ENCODE measurements around the gene SMOC2.

SMOC2 gene

GRCh38 chr6:168407842-168408241 lies 33.1 kb upstream of the SMOC2 start:
- no peaks in the 10 kb centered on the region for H3K4me1 ChIP-seq (ENCODE audit: control insufficient read depth in 5 of 5, insufficient read depth in 5 of 5, low read length in 5 of 5)
- no peaks in the 10 kb centered on the region for H3K9me3 ChIP-seq (ENCODE audit: control insufficient read depth in 5 of 5, low read length in 5 of 5)
- H3K27ac ChIP-seq (ENCODE audit: low read depth, low read length): no peak overlapping the region
- H3K36me3 ChIP-seq (ENCODE audit: control insufficient read depth in 5 of 5, insufficient read depth in 5 of 5, low read length in 5 of 5): no peaks in the 10 kb centered on the region
- no peak overlapping the region for H3K9ac ChIP-seq (ENCODE audit: low read length in 5 of 5)
- H3K27me3 ChIP-seq (ENCODE audit: control insufficient read depth in 5 of 5, insufficient read depth in 4 of 5, low read length in 5 of 5): no peaks in the 10 kb centered on the region
- H3K4me3 ChIP-seq (ENCODE audit: low read depth in 1 of 5, low read length in 5 of 5): no peak overlapping the region

- Histone ChIP-seq H3K36me3 (ENCODE audit: control insufficient read depth in 5 of 5, insufficient read depth in 5 of 5, low read length in 5 of 5) (no peaks in the 10 kb centered on the region), H3K4me1 (ENCODE audit: control insufficient read depth in 5 of 5, insufficient read depth in 5 of 5, low read length in 5 of 5) (no peaks in the 10 kb centered on the region), H3K27me3 (ENCODE audit: control insufficient read depth in 5 of 5, insufficient read depth in 4 of 5, low read length in 5 of 5) (no peaks in the 10 kb centered on the region), H3K4me3 (ENCODE audit: low read depth in 1 of 5, low read length in 5 of 5) (no peak overlapping the region), H3K9ac (ENCODE audit: low read length in 5 of 5) (no peak overlapping the region), H3K27ac (ENCODE audit: low read depth, low read length) (no peak overlapping the region), H3K9me3 (ENCODE audit: control insufficient read depth in 5 of 5, low read length in 5 of 5) (no peaks in the 10 kb centered on the region)
Measured at GRCh38 chr6:168408504-168409136, 32.4 kb upstream of the SMOC2 start.

- H3K36me3 ChIP-seq (ENCODE audit: control insufficient read depth in 5 of 5, insufficient read depth in 5 of 5, low read length in 5 of 5): no peaks in the 10 kb centered on the region
- peaks cover 0 to under 1% (median 0%) of the 10 kb centered on the region in 5 donors for H3K27me3 ChIP-seq (ENCODE audit: control insufficient read depth in 5 of 5, insufficient read depth in 4 of 5, low read length in 5 of 5)
- H3K9me3 ChIP-seq (ENCODE audit: control insufficient read depth in 5 of 5, low read length in 5 of 5): no peaks in the 10 kb centered on the region
Measured at GRCh38 chr6:168410035-168410434, 30.9 kb upstream of the SMOC2 start.

GRCh38 chr6:168410554-168411011 lies 30.4 kb upstream of the SMOC2 start:
- Histone ChIP-seq H3K9ac (ENCODE audit: low read length in 5 of 5) (no peak overlapping the region), H3K4me3 (ENCODE audit: low read depth in 1 of 5, low read length in 5 of 5) (no peak overlapping the region), H3K4me1 (ENCODE audit: control insufficient read depth in 5 of 5, insufficient read depth in 5 of 5, low read length in 5 of 5) (peaks cover 0 to 9% (median 0%) of the 10 kb centered on the region in 5 donors), H3K9me3 (ENCODE audit: control insufficient read depth in 5 of 5, low read length in 5 of 5) (no peaks in the 10 kb centered on the region), H3K27ac (ENCODE audit: low read depth, low read length) (no peak overlapping the region), H3K27me3 (ENCODE audit: control insufficient read depth in 5 of 5, insufficient read depth in 4 of 5, low read length in 5 of 5) (peaks cover 0 to 4% (median 3%) of the 10 kb centered on the region in 5 donors), H3K36me3 (ENCODE audit: control insufficient read depth in 5 of 5, insufficient read depth in 5 of 5, low read length in 5 of 5) (no peaks in the 10 kb centered on the region)

More at GRCh38 chr6:168410035-168410434, 30.9 kb upstream of the SMOC2 start:
- Histone ChIP-seq H3K27ac (ENCODE audit: low read depth, low read length) (no peak overlapping the region), H3K4me1 (ENCODE audit: control insufficient read depth in 5 of 5, insufficient read depth in 5 of 5, low read length in 5 of 5) (peaks cover 0 to 4% (median 0%) of the 10 kb centered on the region in 5 donors), H3K4me3 (ENCODE audit: low read depth in 1 of 5, low read length in 5 of 5) (no peak overlapping the region), H3K9ac (ENCODE audit: low read length in 5 of 5) (no peak overlapping the region)

GRCh38 chr6:168411130-168411529 lies 29.9 kb upstream of the SMOC2 start:
- no peak overlapping the region for H3K27ac ChIP-seq (ENCODE audit: low read depth, low read length)
- no peaks in the 10 kb centered on the region for H3K36me3 ChIP-seq (ENCODE audit: control insufficient read depth in 5 of 5, insufficient read depth in 5 of 5, low read length in 5 of 5)
- H3K27me3 ChIP-seq (ENCODE audit: control insufficient read depth in 5 of 5, insufficient read depth in 4 of 5, low read length in 5 of 5): peaks cover 0 to 5% (median 4%) of the 10 kb centered on the region in 5 donors
- H3K9ac ChIP-seq (ENCODE audit: low read length in 5 of 5): no peak overlapping the region
- no peaks in the 10 kb centered on the region for H3K9me3 ChIP-seq (ENCODE audit: control insufficient read depth in 5 of 5, low read length in 5 of 5)
- H3K4me1 ChIP-seq (ENCODE audit: control insufficient read depth in 5 of 5, insufficient read depth in 5 of 5, low read length in 5 of 5): peaks cover 0 to 10% (median 0%) of the 10 kb centered on the region in 5 donors
- no peak overlapping the region for H3K4me3 ChIP-seq (ENCODE audit: low read depth in 1 of 5, low read length in 5 of 5)

- no peak overlapping the region for H3K9ac ChIP-seq (ENCODE audit: low read length in 5 of 5)
- H3K36me3 ChIP-seq (ENCODE audit: control insufficient read depth in 5 of 5, insufficient read depth in 5 of 5, low read length in 5 of 5): no peaks in the 10 kb centered on the region
- no peak overlapping the region for H3K4me3 ChIP-seq (ENCODE audit: low read depth in 1 of 5, low read length in 5 of 5)
- H3K27ac ChIP-seq (ENCODE audit: low read depth, low read length): no peak overlapping the region
- no peaks in the 10 kb centered on the region for H3K9me3 ChIP-seq (ENCODE audit: control insufficient read depth in 5 of 5, low read length in 5 of 5)
- H3K4me1 ChIP-seq (ENCODE audit: control insufficient read depth in 5 of 5, insufficient read depth in 5 of 5, low read length in 5 of 5): peaks cover 0 to 12% (median under 1%) of the 10 kb centered on the region in 5 donors
- H3K27me3 ChIP-seq (ENCODE audit: control insufficient read depth in 5 of 5, insufficient read depth in 4 of 5, low read length in 5 of 5): peaks cover 0 to 5% (median 4%) of the 10 kb centered on the region in 5 donors
Measured at GRCh38 chr6:168411793-168412192, 29.2 kb upstream of the SMOC2 start.

- Histone ChIP-seq H3K4me3 (ENCODE audit: low read depth in 1 of 5, low read length in 5 of 5) (no peak overlapping the region), H3K36me3 (ENCODE audit: control insufficient read depth in 5 of 5, insufficient read depth in 5 of 5, low read length in 5 of 5) (no peaks in the 10 kb centered on the region), H3K9me3 (ENCODE audit: control insufficient read depth in 5 of 5, low read length in 5 of 5) (no peaks in the 10 kb centered on the region)
Measured at GRCh38 chr6:168412456-168412855, 28.5 kb upstream of the SMOC2 start.

GRCh38 chr6:168413018-168413720 lies 27.8 kb upstream of the SMOC2 start:
- H3K9me3 ChIP-seq (ENCODE audit: control insufficient read depth in 5 of 5, low read length in 5 of 5): no peaks in the 10 kb centered on the region
- peaks cover 0 to 5% (median 4%) of the 10 kb centered on the region in 5 donors for H3K27me3 ChIP-seq (ENCODE audit: control insufficient read depth in 5 of 5, insufficient read depth in 4 of 5, low read length in 5 of 5)
- H3K27ac ChIP-seq (ENCODE audit: low read depth, low read length): no peak overlapping the region
- H3K36me3 ChIP-seq (ENCODE audit: control insufficient read depth in 5 of 5, insufficient read depth in 5 of 5, low read length in 5 of 5): no peaks in the 10 kb centered on the region
- H3K9ac ChIP-seq (ENCODE audit: low read length in 5 of 5): no peak overlapping the region
- H3K4me1 ChIP-seq (ENCODE audit: control insufficient read depth in 5 of 5, insufficient read depth in 5 of 5, low read length in 5 of 5): peaks cover 2 to 25% (median 14%) of the 10 kb centered on the region in 5 donors
- no peak overlapping the region for H3K4me3 ChIP-seq (ENCODE audit: low read depth in 1 of 5, low read length in 5 of 5)

More at GRCh38 chr6:168412456-168412855, 28.5 kb upstream of the SMOC2 start:
- Histone ChIP-seq H3K9ac (ENCODE audit: low read length in 5 of 5) (no peak overlapping the region), H3K4me1 (ENCODE audit: control insufficient read depth in 5 of 5, insufficient read depth in 5 of 5, low read length in 5 of 5) (peaks cover under 1 to 18% (median 7%) of the 10 kb centered on the region in 5 donors), H3K27me3 (ENCODE audit: control insufficient read depth in 5 of 5, insufficient read depth in 4 of 5, low read length in 5 of 5) (peaks cover 0 to 5% (median 4%) of the 10 kb centered on the region in 5 donors), H3K27ac (ENCODE audit: low read depth, low read length) (no peak overlapping the region)

GRCh38 chr6:168413856-168414255 lies 27.1 kb upstream of the SMOC2 start:
- H3K4me3 ChIP-seq (ENCODE audit: low read depth in 1 of 5, low read length in 5 of 5): no peak overlapping the region
- H3K27me3 ChIP-seq (ENCODE audit: control insufficient read depth in 5 of 5, insufficient read depth in 4 of 5, low read length in 5 of 5): peaks cover 0 to 5% (median 4%) of the 10 kb centered on the region in 5 donors
- H3K36me3 ChIP-seq (ENCODE audit: control insufficient read depth in 5 of 5, insufficient read depth in 5 of 5, low read length in 5 of 5): no peaks in the 10 kb centered on the region
- no peaks in the 10 kb centered on the region for H3K9me3 ChIP-seq (ENCODE audit: control insufficient read depth in 5 of 5, low read length in 5 of 5)
- no peak overlapping the region for H3K9ac ChIP-seq (ENCODE audit: low read length in 5 of 5)
- H3K4me1 ChIP-seq (ENCODE audit: control insufficient read depth in 5 of 5, insufficient read depth in 5 of 5, low read length in 5 of 5): peaks cover 4 to 32% (median 20%) of the 10 kb centered on the region in 5 donors
- H3K27ac ChIP-seq (ENCODE audit: low read depth, low read length): no peak overlapping the region
